Measurements from ENCODE around the gene OR2D3.
"Not testable (repeated sequence)": the region's sequence is repeated elsewhere in the genome, so short reads cannot be mapped to it uniquely, and the experiment has no call there.

The OR2D3 gene

GRCh38 chr11:6920702-6921101, at the start of gene OR2D3:
Gene OR2D3, plus strand, starts transcription at chr11:6921002. Its CDS starts 0 bp downstream, at chr11:6921002.
- no peak for DNase-seq (ENCODE audit: low spot score)

DNA sequence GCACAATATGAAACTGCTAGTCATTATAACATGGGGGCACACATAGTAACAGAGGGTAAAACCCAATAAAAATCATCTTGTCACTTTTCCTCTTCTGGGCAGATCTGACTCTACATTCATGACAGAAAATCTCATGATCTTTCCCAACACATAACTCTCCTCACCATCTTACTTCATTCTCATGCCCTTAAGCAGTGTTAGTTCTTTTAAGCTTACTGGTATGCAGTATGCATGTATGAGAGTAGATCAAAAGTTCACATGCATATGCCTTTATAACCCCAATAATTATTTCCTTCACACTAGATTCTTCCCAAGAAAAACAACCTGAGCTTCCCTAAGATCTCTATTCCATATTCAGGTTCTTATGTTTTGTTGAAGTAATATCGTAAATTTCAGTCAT, 49.5 kb upstream of the OR2D3 start:
- DNase-seq (ENCODE audit: low spot score) = no peak

DNA sequence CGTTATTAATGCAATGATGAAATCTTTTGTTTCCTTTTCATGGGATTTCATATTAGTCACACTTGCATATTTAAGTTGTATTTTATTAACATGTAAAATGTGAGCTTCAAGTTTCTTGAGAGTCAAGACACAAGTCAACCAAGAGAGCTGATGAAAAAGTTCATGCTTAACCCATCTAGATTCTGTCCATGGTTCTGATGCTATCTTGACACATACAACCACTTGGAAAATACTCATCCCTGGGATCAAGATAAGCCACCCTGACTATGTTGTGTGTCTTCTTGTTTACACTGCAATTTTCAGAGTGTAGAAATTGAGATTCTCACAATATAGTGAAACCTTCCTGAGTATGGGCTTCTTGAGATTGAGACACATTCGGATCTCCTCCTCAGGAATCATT, 45.0 kb upstream of the OR2D3 start:
- DNase-seq (ENCODE audit: low spot score) = no peak

- no peak for DNase-seq (ENCODE audit: low spot score)
Observed at GRCh38 chr11:6876325-6876724, 44.5 kb upstream of the OR2D3 start, which contains the start of gene OR10A4. Gene OR10A4, plus strand, starts transcription at chr11:6876625. Its CDS starts 23 bp downstream, at chr11:6876648.

GRCh38 chr11:6876914-6877313, 43.9 kb upstream of the OR2D3 start:
- no peak for DNase-seq (ENCODE audit: low spot score)

DNA sequence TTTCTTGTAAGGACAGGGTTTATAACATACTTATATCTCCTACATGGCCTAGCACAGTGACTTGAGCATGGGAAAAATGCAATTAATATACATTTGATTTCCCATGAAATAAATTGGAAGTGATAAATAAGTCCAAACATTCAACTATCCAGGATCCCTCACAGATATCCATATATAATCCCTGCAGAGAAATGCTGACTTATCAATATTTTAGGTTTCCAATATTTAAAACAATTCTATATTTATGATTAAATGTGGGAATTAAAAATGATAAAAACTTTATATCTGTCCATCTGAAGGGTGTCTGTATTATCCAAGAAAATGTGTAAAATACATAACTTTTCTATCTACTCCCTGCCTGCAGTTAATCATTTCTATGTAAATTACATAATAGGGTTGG, 38.1 kb upstream of the OR2D3 start:
- DNase-seq (ENCODE audit: low spot score) = no peak

- DNase-seq (ENCODE audit: low spot score) = not testable (repeated sequence)
Observed at GRCh38 chr11:6887711-6888110, 33.1 kb upstream of the OR2D3 start.

GRCh38 chr11:6888830-6889229, 32.0 kb upstream of the OR2D3 start:
- DNase-seq (ENCODE audit: low spot score) = no peak

DNA sequence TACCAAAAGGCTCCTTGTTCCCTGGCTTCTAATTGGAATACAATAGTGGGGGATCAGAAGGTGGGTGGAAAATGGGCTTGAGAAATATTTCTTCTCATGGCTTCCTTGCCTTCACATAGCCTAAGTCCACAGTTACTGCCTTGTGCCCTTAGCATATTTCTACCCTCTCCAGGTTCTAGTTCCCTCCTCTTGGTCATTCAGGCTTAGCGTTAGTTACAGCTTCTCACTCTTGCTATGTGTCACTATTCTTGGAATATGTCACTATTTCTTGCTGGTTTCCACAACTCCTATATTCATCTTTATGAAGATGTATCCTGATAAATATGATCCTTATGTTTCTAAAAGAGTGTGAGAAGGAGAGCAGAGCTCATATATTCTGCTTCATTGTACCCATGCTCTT, 31.0 kb upstream of the OR2D3 start:
- DNase-seq (ENCODE audit: low spot score) = no peak

- no peak for DNase-seq (ENCODE audit: low spot score)
Observed at GRCh38 chr11:6892400-6892799, 28.4 kb upstream of the OR2D3 start, which contains the start of gene OR2D2. Gene OR2D2, minus strand, starts transcription at chr11:6892500. Its CDS starts 0 bp downstream, at chr11:6892500.

DNA sequence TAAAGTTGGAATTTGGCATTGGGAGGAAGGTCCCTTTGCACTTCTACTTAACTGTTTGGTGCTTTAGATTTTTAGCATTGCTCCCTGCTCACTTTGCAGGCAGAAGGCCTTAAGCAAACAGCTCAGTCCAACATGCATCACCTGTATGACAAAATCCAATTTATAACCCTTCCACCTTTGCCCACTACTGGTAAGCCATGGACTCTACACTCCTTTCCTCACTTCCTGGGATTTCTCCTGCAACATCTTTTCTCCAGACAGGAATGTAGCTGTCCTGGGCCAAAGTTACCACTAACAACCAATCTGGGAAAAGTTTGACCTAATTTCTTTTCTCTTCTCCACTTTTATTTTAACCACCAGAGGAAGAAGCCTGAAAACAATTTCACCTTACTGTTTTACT, 26.7 kb upstream of the OR2D3 start:
- DNase-seq (ENCODE audit: low spot score) = no peak

- DNase-seq (ENCODE audit: low spot score) = no peak
Observed at GRCh38 chr11:6895010-6895409, 25.8 kb upstream of the OR2D3 start.

GRCh38 chr11:6898911-6899310, 21.9 kb upstream of the OR2D3 start:
- DNase-seq (ENCODE audit: low spot score) = no peak

DNA sequence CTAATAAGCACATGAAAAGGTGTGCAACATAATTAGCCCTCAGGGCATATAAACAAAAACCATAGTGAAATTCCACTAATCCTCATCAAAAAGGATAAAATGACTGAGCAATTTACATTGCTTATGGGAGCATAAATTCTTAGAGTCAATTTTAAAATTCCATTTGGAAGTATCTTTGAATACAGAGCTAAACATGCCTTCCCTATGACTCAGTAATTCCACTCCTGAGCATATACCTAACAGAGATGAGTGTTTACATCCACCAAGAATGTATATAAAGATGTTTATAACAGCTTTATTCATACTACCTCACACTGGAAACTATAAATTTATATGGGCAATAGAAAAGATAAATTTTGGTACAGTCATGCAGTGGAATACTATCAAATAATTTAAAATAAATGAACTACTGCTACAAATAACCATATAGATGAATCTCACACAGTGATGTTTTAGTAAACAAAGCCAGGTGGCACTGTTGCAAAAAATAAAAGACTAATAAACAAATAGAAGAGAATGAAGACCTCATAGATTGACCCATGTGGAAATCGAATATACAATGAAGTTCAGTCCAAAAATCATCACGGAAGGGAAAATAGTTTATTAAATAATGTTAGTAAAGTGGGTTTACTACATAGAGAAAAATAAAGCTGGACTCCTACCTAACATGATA, 20.3 kb upstream of the OR2D3 start:
- no peak for DNase-seq (ENCODE audit: low spot score)

DNA sequence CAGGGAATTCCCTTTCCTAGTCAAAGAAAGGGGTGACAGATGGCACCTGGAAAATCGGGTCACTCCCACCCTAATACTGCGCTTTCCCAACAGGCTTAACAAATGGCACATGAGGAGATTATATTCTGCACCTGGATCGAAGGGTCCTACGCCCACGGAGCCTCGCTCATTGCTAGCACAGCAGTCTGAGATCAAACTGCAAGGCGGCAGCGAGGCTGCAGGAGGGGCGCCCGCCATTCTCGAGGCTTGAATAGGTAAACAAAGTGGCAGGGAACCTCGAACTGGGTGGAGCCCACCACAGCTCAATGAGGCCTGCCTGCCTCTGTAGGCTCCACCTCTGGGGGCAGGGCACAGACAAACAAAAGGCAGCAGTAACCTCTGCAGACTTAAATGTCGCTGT, 16.0 kb upstream of the OR2D3 start:
- DNase-seq (ENCODE audit: low spot score) = not testable (repeated sequence)

- no peak for DNase-seq (ENCODE audit: low spot score)
Observed at GRCh38 chr11:6911378-6911777, 9.4 kb upstream of the OR2D3 start.

- DNase-seq (ENCODE audit: low spot score) = no peak
Observed at GRCh38 chr11:6911948-6912347, 8.9 kb upstream of the OR2D3 start.

- no peak for DNase-seq (ENCODE audit: low spot score)
Observed at GRCh38 chr11:6919698-6920097, 1.1 kb upstream of the OR2D3 start.

DNA sequence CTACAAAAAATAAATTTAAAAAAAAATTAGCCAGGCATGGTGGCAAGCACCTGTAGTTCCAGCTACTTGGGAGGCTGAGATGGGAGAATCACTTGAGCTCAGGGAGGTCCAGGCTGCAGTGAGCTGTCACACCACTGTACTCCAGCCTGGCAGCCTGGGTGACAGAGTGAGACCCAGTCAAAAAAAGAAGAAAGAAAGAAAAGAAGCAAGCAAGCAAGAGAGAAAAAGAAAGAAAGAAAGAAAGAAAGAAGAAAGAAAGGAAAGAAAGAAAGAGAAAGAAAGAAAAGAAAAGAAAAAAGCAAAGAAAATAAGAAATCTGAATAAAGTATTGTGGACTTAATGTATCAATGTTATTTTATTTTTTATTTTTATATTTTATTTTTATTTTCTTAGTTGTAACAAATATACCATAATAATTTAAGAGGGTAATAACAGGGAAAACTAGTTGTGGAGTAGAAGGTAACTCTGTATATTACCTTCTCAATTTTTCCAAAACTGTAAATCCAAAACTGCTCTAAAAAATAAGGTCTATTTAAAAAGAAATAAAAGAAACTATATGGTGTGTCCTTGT, 4.3 kb downstream of the OR2D3 start:
- DNase-seq (ENCODE audit: low spot score) = no peak

GRCh38 chr11:6925636-6926207, 4.9 kb downstream of the OR2D3 start:
- no peak for DNase-seq (ENCODE audit: low spot score)

GRCh38 chr11:6926208-6927029, 5.6 kb downstream of the OR2D3 start, which contains the start of gene ZNF215:
Gene ZNF215, plus strand, starts transcription at chr11:6926426. Its CDS starts 5,847 bp downstream, at chr11:6932273.
- peak; percentile 85 for DNase-seq (ENCODE audit: low spot score)

GRCh38 chr11:6927030-6927617, 6.3 kb downstream of the OR2D3 start:
- DNase-seq (ENCODE audit: low spot score) = no peak

Data from left forelimb (tissue), 1 donor.